HG03064 (cell line): Measurements from ENCODE around the gene WDR59.
"Not testable (repeated sequence)": the region's sequence is repeated elsewhere in the genome, so short reads cannot be mapped to it uniquely, and the experiment has no call there.

ENCODE experiments used
- ATAC-seq: cut with Tn5 transposase; IDR thresholded peaks from one replicate; pipeline ENCODE4 v1.9.1; 2021; ENCODE audit warnings: low read depth; ENCODE audit not compliant: unreplicated experiment

Gene WDR59

DNA sequence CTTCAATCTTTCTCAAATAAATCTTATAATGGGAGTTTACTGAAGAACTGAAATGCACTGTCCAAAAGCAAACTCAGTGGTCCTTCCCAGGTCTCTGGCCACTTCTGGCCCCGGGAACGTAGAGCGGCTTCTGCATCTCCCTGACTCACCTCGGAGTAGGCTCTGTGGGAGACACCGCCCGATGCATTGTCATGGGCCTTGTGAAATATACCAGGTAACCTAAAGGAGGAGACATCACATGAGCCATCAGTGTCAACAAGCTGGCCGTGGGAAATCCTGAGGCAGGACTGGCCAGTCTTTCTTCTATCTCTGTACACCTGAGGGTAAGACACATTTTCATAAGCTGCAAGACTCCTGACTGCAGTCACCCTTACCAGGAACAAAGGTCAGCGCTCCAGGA, 76.2 kb downstream of the WDR59 start:
- ATAC-seq, result not testable (repeated sequence)

DNA sequence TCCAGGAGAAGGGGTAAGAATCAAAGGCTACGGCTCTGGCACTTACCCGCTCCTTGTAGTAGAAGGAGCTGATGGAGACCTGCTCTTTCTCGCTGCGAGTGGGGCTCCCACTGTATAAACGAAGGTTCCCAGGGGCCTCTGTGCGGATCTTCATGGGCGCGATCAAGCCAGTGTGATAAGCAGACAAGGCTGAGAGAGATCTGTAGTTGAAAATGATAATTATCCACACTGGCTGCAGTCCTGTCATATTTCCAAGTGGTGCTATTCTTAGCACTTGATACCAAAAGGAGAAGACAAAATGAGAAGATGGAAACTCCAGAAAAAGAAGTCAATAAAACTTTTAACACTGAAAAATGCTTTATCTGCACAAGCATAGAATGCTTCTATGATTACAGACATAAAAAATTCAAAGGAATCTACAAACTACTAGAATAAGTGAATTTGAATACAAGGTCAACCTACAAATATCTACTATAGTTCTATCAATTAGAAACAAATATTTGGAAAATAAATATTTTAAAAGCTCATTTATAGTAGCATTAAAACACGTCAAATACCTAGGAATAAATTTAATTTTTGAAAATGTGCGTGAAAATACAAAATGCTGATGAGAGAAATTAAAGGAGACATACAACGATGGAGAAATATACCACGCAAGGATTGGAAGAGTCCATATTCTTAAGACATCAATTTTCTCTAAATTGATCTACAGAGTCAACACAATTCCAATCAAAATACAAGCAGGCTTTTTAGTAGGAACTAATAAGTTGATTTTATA, 80.8 kb downstream of the WDR59 start:
- no peak for ATAC-seq

DNA sequence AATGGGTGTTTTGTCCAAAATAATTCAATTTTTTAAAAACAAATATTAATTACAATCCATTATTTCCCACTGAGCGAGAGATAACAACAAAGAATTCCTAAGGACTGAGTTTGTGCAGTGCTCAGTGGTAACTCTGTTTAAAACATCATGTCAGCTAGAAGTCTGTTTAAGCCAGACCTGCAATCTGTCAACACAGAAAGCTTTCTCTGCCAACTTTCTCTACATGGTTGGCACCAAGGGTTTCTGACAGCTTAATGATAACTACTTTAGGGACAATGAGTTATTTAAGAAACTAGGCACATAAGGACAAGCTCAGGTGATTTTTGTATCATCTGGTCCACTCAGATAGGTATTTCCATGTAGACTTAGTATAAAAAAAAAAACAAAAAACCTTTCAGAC, 81.8 kb downstream of the WDR59 start:
- ATAC-seq, result no peak

DNA sequence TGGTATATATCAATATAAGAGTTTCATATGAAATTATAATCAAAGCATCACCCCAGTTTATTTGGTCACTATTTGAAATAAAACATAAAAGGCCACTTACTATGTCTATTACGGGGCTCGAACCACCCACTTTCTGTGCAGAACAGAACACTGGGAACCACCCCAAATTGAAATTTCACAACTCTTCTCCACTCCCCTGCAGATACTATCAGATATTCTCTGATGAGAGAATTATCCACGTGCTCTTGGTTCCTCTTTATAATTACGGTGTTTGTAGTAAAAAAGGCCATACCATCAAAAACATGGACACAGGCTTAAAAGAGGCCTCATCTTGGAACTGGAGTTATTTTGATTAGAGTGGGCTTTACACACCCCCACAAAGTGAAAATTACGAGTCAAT, 82.8 kb downstream of the WDR59 start:
- ATAC-seq, result no peak

DNA sequence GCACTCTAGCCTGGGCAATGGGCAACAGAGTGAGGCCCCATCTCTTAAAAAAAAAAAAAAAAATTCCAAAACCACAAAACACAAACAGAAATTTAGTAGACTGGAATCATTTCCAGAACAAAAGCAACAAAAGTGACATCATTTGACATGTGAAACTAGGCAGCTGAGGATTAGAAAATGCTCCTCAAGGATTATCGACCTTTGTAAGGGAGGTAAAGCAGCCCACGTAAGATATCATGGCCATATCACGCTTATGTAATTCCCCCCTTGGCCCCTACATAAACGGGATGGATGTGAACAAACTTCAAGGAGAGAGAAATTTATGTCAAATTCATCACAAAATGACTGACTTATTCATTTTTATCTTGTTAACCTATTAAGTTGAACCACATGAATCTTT, 83.3 kb downstream of the WDR59 start:
- no peak for ATAC-seq

DNA sequence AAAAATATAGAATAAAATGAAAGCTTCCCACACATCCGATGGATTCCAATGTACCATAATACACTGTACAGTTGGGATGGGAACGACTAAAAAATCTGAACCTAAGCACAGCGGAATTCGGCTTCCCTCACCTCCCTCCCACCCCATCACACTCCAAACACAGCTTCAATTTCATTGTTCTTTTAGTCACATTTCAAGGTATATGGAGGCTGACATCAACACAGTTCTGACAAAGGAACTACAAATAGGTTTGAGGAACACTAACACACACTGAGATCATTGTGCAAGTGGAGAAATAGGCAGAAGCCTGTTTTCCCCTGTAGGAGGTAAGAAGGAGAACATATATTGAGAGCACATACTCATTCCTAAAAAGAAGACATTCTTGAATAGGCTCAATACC, 85.1 kb downstream of the WDR59 start:
- no peak for ATAC-seq

DNA sequence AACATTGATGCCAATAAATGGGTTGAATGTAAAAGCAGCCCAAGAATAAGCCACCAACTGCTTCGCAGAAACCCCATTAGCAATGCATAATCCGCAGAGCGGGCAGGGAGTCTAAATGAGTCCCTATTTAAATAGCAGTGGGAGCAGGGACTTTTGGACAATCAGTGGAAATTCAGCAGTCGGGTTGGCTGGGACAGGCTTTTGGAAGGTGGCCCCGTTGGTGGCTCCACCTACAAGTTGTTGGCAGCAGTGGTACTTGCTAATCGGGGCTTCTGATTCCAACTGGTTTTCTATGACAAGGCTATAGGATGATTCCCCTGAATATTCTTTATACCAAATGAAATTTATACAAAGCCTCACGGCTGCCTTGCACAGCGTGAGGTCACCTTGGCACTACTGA, 86.3 kb downstream of the WDR59 start:
- no peak for ATAC-seq

DNA sequence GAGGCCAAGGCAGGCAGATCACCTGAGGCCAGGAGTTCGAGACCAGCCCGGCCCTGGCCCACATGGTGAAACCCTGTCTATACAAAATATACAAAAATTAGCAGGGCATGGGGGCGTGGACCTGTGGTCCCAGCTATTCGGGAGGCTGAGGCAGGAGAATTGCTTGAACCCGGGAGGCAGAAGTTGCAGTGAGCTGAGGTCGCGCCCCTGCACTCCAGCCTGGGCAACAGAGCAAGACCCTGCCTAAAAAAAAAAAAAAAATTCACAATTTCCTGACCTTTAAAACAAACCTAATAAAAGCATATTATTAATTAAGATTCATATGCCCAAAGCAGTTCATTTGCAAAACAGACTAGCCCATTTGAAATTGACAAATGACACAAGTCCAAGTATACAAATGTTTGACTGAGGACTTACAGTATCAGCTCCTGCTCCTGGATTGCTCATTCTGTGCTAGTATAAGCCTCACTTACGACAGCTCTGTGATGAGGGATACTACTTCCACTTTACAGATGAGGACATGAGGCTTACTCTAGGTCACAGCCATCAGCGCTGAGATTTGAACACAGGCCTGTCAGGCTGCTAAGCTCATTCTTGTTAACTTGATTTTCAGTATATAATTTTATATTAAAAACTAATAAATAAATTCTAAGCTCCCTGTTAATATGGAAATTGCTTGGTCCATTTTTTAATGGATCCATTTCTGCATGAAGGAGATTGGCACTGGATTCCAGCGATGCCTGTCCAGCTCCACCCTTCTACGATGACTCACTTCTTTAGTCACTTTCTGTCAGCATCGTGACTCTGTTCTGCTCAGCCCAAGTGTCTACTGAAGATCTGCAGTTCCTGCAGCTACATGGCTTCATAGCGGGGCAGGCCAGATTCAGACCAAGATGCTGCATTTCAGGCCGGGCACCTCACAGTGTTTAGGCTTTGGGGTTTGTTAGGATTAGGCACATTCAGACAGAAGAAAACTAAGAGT, 88.2 kb downstream of the WDR59 start:
- no peak for ATAC-seq

DNA sequence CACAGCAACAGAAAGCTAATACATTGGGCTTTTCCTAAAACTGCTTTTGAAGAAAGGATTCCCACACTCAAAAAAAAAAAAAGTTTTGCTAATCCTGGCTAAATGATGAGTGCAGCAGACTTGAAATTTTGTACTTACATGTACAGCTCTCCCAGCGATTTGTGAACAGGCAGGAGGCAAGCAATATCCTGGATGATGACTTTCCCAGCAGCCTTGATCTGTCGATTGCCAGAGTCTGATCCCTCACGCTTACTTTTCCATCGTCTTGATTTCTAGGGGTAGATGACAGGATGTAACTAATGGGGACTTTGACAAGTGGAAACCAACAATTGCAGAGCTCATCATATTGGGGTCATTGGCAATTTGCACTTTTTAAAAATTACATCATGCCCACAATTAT, 91.4 kb downstream of the WDR59 start:
- no peak for ATAC-seq

DNA sequence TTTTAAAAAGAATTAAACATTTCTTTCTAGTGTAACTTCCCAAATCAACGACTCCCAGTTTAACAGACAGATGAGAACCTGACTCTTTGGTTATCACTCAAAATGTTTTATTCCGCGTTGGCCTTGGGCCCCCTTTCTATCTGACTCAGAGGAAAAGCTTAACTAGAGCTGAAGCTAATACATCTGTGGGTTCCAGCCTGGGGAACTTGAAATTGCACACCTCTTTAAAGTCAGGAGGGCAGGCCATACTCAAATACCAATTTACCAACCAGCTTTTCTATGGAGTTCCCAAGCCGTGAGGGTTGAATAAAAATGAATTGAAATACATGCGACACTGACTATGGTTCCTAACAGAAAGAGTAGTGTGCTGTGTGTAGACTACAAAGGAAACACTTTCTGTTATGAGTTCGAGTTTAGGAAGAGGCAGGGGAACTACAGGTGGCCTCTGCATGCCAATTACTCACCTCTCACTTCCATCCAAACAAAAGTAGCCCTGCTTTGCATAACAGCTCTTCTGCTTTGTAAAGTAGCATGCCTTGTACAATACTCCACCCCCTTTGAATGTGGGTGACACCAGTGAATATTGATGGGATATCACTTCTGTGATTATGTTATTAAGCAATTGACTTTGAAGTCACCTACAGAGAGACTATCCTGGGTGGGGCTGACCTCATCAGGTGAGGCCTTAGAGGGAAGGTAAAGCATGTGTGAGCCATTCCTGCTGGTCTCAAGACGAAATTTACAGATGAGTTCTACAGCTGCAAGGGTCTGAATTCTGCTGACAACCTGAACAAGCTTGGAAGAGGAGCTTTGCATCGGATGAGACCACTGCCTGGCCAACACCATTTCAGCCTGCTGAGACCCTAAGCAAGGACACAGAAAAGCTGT, 92.1 kb downstream of the WDR59 start:
- ATAC-seq, result no peak

DNA sequence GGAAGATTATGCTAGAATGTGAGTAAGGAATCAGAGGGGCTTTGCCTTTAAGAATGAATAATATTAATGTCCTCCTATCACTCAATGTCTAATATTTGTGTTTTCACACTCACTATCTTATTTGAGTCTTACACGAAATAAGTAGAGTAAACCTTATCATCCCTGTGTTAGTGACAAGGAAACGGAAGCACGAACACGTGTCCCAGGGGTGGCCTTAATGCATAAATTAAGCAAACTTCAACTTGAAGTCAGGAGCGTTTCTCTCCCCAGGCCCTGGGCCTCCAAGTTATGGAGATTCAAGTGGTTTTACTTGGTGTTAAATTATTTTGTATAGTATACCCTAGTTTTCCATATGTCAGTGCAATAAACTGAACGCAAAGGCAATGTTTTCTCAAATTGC, 96.0 kb downstream of the WDR59 start:
- no peak for ATAC-seq

DNA sequence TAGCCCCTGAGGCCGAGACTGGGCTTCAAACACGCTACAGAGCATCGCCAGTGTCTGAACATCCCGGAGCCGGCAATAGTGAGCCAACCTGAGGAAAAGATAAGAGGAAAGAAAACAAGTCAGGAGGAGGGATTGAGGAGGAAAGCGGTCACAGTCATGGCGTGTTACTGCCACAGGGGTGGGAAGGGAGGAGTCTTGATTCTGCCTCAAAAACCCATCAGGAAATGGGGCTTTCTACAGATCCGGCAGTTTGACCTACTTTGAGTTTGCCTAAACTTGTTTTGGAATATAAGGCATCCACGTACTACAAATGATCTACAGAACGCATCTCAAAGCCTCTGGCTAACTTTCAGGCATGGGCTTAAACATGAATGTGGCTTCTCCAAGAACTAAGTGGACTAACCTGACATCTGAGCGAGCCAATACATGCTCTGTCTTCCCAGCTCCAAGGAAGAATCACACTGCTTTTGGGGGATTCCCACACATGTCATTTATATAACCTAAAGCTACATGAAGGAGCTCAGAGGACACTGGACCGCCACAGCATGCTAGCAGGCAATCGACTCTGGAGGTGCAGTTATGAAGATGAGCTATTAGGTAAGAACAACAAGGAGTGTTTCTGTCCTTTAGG, 96.6 kb downstream of the WDR59 start:
- no peak for ATAC-seq

DNA sequence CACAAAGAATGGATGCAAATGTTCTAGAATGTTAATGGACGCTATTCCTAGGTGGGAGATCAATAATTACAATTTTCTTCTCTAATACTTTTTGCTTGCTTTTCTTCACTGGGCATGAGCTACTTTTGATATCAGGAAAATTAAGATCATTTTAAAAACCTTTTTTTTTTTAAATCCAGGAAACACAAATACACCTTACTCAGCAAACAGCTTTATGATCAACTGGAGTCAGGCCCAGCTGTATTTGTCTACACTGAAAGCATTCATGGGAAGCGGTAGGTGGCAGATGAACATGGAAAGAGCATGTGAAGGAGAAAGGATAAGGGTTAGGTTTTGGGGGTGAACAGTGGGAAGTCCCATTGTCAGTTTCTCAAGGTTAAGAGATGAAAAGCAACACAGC, 97.8 kb downstream of the WDR59 start:
- ATAC-seq, result no peak

DNA sequence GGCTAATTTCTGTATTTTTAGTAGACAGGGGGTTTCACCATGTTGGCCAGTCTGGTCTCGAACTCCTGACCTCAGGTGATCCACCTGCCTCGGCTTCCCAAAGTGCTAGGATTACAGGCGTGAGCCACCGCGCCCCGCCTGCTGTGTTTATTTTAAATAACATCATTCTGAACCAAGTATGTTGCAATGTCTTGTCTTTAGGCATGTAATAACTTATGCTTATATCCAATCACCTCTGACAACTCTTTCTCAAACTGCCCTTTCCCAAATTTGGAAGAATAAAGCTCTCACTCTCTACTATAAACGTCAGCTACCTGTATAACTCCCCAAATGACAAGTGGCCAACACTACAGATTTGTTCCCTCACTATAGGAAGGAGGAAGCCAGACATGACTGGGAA, 107.2 kb downstream of the WDR59 start:
- ATAC-seq, result no peak

DNA sequence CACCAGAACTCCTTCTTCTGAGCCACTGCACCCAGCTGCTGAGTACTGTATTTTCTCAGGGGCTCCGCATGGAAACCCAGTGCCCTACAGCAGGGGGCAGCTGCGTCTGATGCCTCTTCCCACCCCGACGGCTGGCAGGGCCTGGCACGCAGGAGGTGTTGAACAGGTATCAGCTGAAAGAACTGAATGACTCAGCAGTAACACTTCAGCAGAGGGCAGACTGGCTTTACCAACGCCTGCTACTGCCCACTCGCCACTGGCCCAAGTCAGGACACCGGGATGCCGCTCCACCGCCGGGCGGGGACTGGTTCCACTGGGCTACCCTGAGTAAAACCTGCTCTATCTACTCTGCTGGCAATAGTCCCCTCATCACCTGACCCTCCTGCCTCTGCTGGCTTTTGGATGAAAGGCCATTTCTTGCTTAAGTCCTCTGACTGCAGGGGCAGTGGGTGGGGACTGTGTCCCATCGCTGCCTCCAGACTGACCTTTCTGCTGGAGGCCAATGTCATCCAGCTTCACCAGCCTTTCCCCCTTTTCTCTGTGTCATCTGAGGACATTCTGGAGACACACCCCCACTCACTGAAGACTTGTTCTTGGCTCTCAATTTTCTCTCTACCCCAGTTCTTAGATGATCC, 109.9 kb downstream of the WDR59 start:
- no peak for ATAC-seq

DNA sequence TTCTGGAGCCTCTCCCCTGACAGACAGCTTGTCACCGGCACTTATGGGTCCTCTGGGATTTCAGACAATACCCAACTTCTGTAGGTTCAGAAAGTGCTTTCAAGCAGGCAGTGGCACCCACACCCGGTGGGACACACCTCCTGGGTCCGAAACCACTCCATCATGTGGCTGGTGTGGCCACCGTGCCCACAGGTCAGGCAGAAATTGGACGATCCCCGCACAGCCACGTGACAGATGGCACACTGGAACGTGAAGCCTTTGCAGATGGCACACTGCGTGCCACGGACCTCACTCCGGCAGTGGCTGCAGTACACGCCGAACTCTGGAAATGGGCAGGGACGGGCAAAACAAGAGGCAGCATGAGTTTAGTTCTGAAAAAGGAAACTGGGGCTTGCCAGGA, 110.8 kb downstream of the WDR59 start:
- no peak for ATAC-seq

DNA sequence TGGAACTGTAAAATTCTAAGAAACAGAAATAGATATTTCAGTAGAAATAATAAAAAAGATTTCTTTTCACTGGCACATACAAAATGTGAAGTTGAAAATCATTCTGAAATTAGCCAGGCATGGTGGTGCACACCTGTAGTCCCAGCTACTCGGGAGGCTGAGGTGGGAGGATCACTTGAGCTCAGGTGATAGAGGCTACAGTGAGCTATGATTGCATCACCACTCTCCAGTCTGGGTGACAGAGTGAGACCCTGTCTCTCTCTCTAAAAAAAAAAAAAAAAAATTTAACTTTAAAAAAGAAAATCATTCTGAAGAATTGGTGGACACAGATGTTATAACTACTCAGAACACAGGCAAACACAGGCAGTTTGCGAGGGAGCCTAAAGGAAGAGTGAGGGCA, 112.6 kb downstream of the WDR59 start:
- no peak for ATAC-seq

DNA sequence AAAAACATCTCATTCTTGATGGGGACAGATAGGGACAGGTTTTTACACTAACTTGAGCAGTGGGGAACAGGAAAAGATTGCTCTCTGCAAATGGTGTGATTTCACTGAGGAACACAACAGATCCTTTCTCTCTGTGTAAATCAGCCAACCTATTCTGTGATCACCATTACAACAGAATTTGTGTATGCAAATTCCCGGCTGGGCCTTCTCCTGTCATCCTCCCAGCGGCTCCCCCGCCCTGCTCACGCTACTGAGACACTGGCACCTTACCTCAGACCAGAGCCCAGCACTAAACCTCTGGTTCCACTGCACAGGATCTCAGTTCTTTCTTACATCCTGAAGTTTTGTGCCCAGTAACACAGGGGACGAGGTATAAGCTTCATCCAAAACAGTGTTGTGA, 113.3 kb downstream of the WDR59 start:
- ATAC-seq, result no peak

DNA sequence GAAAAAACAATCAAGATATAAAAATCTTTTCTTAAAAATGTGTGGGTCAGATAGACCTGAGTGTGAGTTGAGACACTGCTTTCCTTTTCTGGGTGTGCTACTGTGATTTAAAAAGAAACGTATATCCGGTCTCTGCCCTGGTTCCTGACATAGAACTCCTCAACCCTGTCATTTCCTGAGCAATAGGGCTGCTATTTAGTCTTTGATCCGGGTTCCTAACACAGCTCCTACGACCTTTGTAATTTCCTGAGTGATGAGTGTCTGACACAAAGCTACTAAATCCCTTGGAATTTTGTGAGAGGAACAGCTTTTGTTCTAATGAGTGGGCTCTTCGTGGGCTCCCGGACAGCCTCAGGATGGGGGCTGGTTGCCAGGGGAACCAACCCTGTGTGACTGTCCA, 116.4 kb downstream of the WDR59 start:
- no peak for ATAC-seq

DNA sequence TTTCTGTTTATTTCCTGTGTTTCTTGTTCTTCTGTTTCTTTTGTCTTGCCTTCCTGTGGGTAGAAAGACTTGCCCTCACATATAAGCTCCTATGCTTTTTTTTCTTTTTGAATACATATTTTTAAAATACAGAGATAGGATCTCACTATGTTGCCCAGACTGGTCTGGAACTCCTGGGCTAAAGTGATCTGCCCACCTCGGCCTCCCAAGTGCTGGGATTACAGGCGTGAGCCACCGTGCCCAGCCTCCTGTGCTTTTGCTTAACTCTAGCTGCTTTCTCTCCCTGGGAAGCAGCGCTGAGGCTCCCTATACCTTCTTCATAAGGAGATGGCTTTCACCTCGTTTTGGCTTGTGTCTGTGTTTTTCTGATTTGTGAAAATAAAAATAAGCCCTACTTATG, 116.9 kb downstream of the WDR59 start:
- no peak for ATAC-seq
